ENCODE results near the gene CAT.

CAT gene

DNA sequence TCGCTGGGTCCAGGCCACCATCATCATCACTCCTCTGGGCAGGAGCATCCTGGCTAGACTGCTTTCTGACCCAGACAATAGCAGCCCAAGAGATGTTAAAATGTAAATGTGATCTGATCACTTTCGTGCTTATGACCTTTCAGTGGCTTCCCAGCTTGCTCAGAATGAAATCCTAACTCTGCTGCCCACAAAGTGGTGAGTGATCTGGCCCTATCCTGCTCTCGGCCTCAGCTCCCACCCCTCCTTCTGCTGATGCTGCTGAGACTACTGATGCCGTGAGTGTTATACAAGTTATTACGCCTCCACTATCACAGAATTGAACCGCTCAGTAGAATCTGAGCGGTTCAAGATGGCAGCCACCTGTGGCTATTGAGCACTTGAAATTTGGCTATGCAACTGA lies 48.7 kb downstream of the CAT start:
- Mint-ChIP-seq H3K4me3 (no peak overlapping the region), H3K4me1 (no peaks in the 10 kb centered on the region), H3K27me3 (ENCODE audit: low read depth) (peaks cover 11% of the 10 kb centered on the region), H3K36me3 (ENCODE audit: low read depth) (no peaks in the 10 kb centered on the region), H3K27ac (no peak overlapping the region), H3K9me3 (no peaks in the 10 kb centered on the region)
- TF ChIP-seq, protein P1, sequence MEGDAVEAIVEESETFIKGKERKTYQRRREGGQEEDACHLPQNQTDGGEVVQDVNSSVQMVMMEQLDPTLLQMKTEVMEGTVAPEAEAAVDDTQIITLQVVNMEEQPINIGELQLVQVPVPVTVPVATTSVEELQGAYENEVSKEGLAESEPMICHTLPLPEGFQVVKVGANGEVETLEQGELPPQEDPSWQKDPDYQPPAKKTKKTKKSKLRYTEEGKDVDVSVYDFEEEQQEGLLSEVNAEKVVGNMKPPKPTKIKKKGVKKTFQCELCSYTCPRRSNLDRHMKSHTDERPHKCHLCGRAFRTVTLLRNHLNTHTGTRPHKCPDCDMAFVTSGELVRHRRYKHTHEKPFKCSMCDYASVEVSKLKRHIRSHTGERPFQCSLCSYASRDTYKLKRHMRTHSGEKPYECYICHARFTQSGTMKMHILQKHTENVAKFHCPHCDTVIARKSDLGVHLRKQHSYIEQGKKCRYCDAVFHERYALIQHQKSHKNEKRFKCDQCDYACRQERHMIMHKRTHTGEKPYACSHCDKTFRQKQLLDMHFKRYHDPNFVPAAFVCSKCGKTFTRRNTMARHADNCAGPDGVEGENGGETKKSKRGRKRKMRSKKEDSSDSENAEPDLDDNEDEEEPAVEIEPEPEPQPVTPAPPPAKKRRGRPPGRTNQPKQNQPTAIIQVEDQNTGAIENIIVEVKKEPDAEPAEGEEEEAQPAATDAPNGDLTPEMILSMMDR (IDR thresholded peaks at IDR 0.05; ENCODE audit: unreplicated experiment in 3 of 3) = no peak

GRCh38 chr11:34488855-34489557 lies 50.3 kb downstream of the CAT start:
- Mint-ChIP-seq H3K4me1 (no peaks in the 10 kb centered on the region), H3K27ac (no peak overlapping the region), H3K9me3 (no peaks in the 10 kb centered on the region), H3K36me3 (ENCODE audit: low read depth) (no peaks in the 10 kb centered on the region), H3K4me3 (no peak overlapping the region), H3K27me3 (ENCODE audit: low read depth) (peaks cover 13% of the 10 kb centered on the region)
- TF ChIP-seq, protein P1 (IDR thresholded peaks at IDR 0.05; ENCODE audit: unreplicated experiment in 3 of 3) = no peak

GRCh38 chr11:34490304-34490703 lies 51.6 kb downstream of the CAT start:
- Mint-ChIP-seq H3K27me3 (ENCODE audit: low read depth) (peaks cover 22% of the 10 kb centered on the region), H3K4me1 (no peaks in the 10 kb centered on the region), H3K4me3 (no peak overlapping the region), H3K36me3 (ENCODE audit: low read depth) (no peaks in the 10 kb centered on the region), H3K27ac (no peak overlapping the region), H3K9me3 (no peaks in the 10 kb centered on the region)
- TF ChIP-seq, protein P1 (IDR thresholded peaks at IDR 0.05; ENCODE audit: unreplicated experiment in 3 of 3) = no peak

GRCh38 chr11:34492806-34493414 lies 54.2 kb downstream of the CAT start:
- H3K4me3 Mint-ChIP-seq = no peak overlapping the region
- H3K4me1 Mint-ChIP-seq = no peaks in the 10 kb centered on the region
- H3K9me3 Mint-ChIP-seq = no peaks in the 10 kb centered on the region
- TF ChIP-seq, protein P1 (IDR thresholded peaks at IDR 0.05; ENCODE audit: unreplicated experiment in 3 of 3) = peak; percentile 62 to 77 (median 68)
- H3K36me3 Mint-ChIP-seq (ENCODE audit: low read depth) = no peaks in the 10 kb centered on the region
- peaks cover 22% of the 10 kb centered on the region for H3K27me3 Mint-ChIP-seq (ENCODE audit: low read depth)
- no peak overlapping the region for H3K27ac Mint-ChIP-seq

GRCh38 chr11:34493468-34493867 lies 54.7 kb downstream of the CAT start:
- TF ChIP-seq, protein P1 (IDR thresholded peaks at IDR 0.05; ENCODE audit: unreplicated experiment in 3 of 3) = no peak
- no peak overlapping the region for H3K27ac Mint-ChIP-seq
- peaks cover 22% of the 10 kb centered on the region for H3K27me3 Mint-ChIP-seq (ENCODE audit: low read depth)
- no peak overlapping the region for H3K4me3 Mint-ChIP-seq
- H3K9me3 Mint-ChIP-seq = no peaks in the 10 kb centered on the region
- H3K4me1 Mint-ChIP-seq = no peaks in the 10 kb centered on the region
- H3K36me3 Mint-ChIP-seq (ENCODE audit: low read depth) = no peaks in the 10 kb centered on the region

All from nephron (organoid).